UCSD-AML1 (cell line): ENCODE measurements around the gene STX12.
"Not testable (repeated sequence)": the region's sequence is repeated elsewhere in the genome, so short reads cannot be mapped to it uniquely, and the experiment has no call there.

ENCODE experiments used
- DNase-seq: peaks from one replicate; lab custom pipeline; 2025; ENCODE audit not compliant: unreplicated experiment; lab: John Stamatoyannopoulos, UW

STX12 gene

GRCh38 chr1:27864264-27864895 is 91.4 kb downstream of the STX12 start:
- DNase-seq = peak; percentile 46

DNA sequence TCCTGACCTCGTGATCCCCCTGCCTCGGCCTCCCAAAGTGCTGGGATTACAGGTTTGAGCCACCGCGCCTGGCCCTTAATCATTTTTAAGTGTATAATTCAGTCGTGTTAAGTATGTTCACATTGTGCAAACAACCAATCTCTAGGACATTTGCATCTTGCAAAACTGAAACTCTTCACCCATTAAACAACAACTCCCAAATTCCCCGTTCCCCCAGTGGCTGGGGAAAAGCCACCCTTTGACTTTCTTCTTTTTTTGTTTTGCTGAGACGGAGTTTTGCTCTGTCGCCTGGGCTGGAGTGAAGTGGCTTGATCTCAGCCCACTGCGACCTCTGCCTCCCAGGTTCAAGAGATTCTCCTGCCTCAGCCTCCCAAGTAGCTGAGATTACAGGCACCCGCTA is 92.8 kb downstream of the STX12 start:
- DNase-seq = no peak

DNA sequence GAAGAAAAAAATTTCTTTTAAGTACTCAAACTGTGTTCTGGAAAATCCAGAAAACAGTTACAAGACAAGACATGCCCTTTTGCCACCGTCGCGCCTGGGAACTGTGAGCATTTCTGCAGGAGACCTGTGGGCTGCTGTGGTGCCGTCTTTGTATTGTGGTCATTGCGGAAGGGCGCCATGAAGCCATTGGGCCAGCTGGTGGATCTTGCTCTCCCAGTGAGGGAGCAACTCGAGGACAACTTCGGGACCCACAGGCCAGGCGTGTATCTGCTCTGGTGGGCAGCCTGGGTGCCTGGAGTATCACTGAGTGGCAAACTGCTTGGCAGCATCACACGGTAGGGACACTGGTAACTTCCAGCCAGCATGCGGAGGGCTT is 95.5 kb downstream of the STX12 start:
- DNase-seq = no peak

GRCh38 chr1:27868932-27869718 is 96.1 kb downstream of the STX12 start:
- DNase-seq = peak; percentile 85

- no peak for DNase-seq
Observed at GRCh38 chr1:27869719-27870085, 96.7 kb downstream of the STX12 start.

- DNase-seq = not testable (repeated sequence)
Observed at GRCh38 chr1:27871076-27871475, 98.1 kb downstream of the STX12 start.

DNA sequence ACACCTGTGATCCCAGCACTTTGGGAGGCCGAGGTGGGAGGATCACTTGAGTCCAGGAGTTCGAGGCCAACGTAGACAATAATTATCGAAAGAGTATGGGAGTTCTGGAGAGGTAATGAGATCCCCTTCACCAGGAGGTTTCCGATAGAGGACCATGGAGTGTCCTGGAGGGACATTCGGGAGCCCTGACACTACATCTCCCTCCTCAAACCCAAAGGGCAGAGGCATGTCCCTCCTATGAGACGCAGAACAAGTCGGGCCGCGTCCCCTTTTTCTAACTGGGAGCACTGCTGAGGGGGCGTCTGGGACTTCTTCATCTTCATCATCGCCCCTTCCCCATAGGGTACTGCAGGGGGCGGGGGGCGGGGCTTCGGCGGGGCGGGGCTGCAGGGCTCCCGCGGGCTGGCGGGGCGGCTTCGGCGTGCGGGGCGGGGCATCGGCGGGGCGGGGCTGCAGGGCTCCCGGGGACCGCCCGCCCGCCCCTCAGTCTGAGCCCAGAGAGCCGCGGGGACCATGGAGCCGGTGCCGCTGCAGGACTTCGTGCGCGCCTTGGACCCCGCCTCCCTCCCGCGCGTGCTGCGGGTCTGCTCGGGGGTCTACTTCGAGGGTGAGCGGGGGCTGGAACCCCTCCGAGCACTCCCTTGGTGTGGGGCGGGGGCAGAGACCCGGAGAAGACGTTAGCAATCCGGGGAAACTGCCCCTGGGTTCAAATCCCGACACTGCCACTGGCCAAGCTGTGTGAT is 99.2 kb downstream of the STX12 start, which contains the start of gene THEMIS2:
Gene THEMIS2, plus strand, starts transcription at position 486 of the 743 bp plus-strand sequence. Its CDS starts 28 bp downstream, at position 514.
- peak; percentile 78 for DNase-seq

- peak; percentile 59 for DNase-seq
Observed at GRCh38 chr1:27872802-27873551, 100.0 kb downstream of the STX12 start.

- DNase-seq = peak; percentile 68
Observed at GRCh38 chr1:27873671-27874384, 100.8 kb downstream of the STX12 start.
